Effector memory CD4-positive, alpha-beta T cell (primary cell): ENCODE measurements around the gene PCDHB11.
"Not testable (repeated sequence)": the region's sequence is repeated elsewhere in the genome, so short reads cannot be mapped to it uniquely, and the experiment has no call there.

Experiments used
- DNase-seq, 3 donors: peaks; one replicate each; pipeline ENCODE4 v3.0.0-alpha.2; 2020
- H3K27ac ChIP-seq: 2 replicates; pipeline ENCODE4 v1.7.0; 2013; ENCODE audit warnings: mild to moderate bottlenecking, low read length, moderate library complexity; ENCODE audit not compliant: insufficient read depth, poor library complexity, severe bottlenecking
- H3K27me3 ChIP-seq: replicated peaks from 2 replicates; pipeline ENCODE4 v1.7.0; 2013; ENCODE audit warnings: mild to moderate bottlenecking, low read length; ENCODE audit not compliant: insufficient read depth, control insufficient read depth, poor library complexity, severe bottlenecking
- H3K36me3 ChIP-seq: 2 replicates; pipeline ENCODE4 v1.7.0; 2013; ENCODE audit warnings: mild to moderate bottlenecking, low read length, moderate library complexity; ENCODE audit not compliant: control insufficient read depth, insufficient read depth
- H3K4me1 ChIP-seq: 2 replicates; pipeline ENCODE4 v1.7.0; 2013; ENCODE audit warnings: low read length, mild to moderate bottlenecking; ENCODE audit not compliant: control insufficient read depth, insufficient read depth, poor library complexity, severe bottlenecking
- H3K4me3 ChIP-seq: 2 replicates; pipeline ENCODE4 v1.7.0; 2013; ENCODE audit warnings: low read length, low read depth, mild to moderate bottlenecking; ENCODE audit not compliant: insufficient read depth, poor library complexity, severe bottlenecking
- H3K9me3 ChIP-seq: 2 replicates; pipeline ENCODE4 v1.7.0; 2013; ENCODE audit warnings: mild to moderate bottlenecking, low read length, moderate library complexity; ENCODE audit not compliant: control insufficient read depth

Gene PCDHB11

GRCh38 chr5:141172381-141173204 is 26.8 kb upstream of the PCDHB11 start, which contains the start of gene PCDHB7:
Gene PCDHB7, plus strand, starts transcription at chr5:141172644. Its CDS starts 192 bp downstream, at chr5:141172836.
- no peaks in the 10 kb centered on the region for H3K9me3 ChIP-seq
- no peak within 1 kb of the TSS for H3K4me3 ChIP-seq
- no peak within 1 kb of the TSS for H3K27ac ChIP-seq
- no peaks in the 10 kb centered on the region for H3K36me3 ChIP-seq
- H3K27me3 ChIP-seq, result peaks cover 9% of the 10 kb centered on the region
- DNase-seq, result peak in 1 of 3 donors; percentile 3
- H3K4me1 ChIP-seq, result no peaks in the 10 kb centered on the region

GRCh38 chr5:141174291-141175104 is 24.9 kb upstream of the PCDHB11 start:
- H3K27me3 ChIP-seq, H3K9me3 ChIP-seq, H3K4me3 ChIP-seq, H3K4me1 ChIP-seq, DNase-seq, H3K36me3 ChIP-seq, H3K27ac ChIP-seq: not testable (repeated sequence)

GRCh38 chr5:141175933-141176332 is 23.5 kb upstream of the PCDHB11 start:
- H3K27ac ChIP-seq, result no peak overlapping the region
- H3K4me1 ChIP-seq, result no peaks in the 10 kb centered on the region
- peaks cover 12% of the 10 kb centered on the region for H3K27me3 ChIP-seq
- H3K9me3 ChIP-seq, result no peaks in the 10 kb centered on the region
- no peaks in the 10 kb centered on the region for H3K36me3 ChIP-seq
- H3K4me3 ChIP-seq, result no peak overlapping the region
- no peak for DNase-seq

GRCh38 chr5:141177577-141178191 is 21.7 kb upstream of the PCDHB11 start, which contains the start of gene PCDHB8:
Gene PCDHB8, plus strand, starts transcription at chr5:141177790. Its CDS starts 245 bp downstream, at chr5:141178035.
- H3K4me1 ChIP-seq, H3K27ac ChIP-seq, H3K9me3 ChIP-seq, H3K36me3 ChIP-seq, H3K4me3 ChIP-seq, DNase-seq: not testable (repeated sequence)
- peaks cover 14% of the 10 kb centered on the region for H3K27me3 ChIP-seq

GRCh38 chr5:141179371-141179770 is 20.1 kb upstream of the PCDHB11 start:
- peaks cover 14% of the 10 kb centered on the region for H3K27me3 ChIP-seq
- H3K9me3 ChIP-seq, result not testable (repeated sequence)

GRCh38 chr5:141179876-141180275 is 19.6 kb upstream of the PCDHB11 start:
- peaks cover 14% of the 10 kb centered on the region for H3K27me3 ChIP-seq

More at GRCh38 chr5:141179371-141179770, 20.1 kb upstream of the PCDHB11 start:
- not testable (repeated sequence) for H3K4me3 ChIP-seq, H3K27ac ChIP-seq, DNase-seq, H3K4me1 ChIP-seq, H3K36me3 ChIP-seq

GRCh38 chr5:141180313-141180712 is 19.1 kb upstream of the PCDHB11 start:
- Histone ChIP-seq H3K4me3 (no peak overlapping the region), H3K4me1 (no peaks in the 10 kb centered on the region), H3K27me3 (peaks cover 14% of the 10 kb centered on the region), H3K36me3 (no peaks in the 10 kb centered on the region), H3K27ac (no peak overlapping the region), H3K9me3 (no peaks in the 10 kb centered on the region)
- DNase-seq, result no peak

More at GRCh38 chr5:141179876-141180275, 19.6 kb upstream of the PCDHB11 start:
- not testable (repeated sequence) for H3K4me1 ChIP-seq, H3K27ac ChIP-seq, H3K4me3 ChIP-seq, H3K36me3 ChIP-seq, DNase-seq, H3K9me3 ChIP-seq

- Histone ChIP-seq H3K27me3 (peaks cover 5% of the 10 kb centered on the region), H3K4me1 (no peaks in the 10 kb centered on the region), H3K9me3 (no peaks in the 10 kb centered on the region), H3K36me3 (no peaks in the 10 kb centered on the region), H3K4me3 (no peak within 1 kb of the TSS), H3K27ac (no peak within 1 kb of the TSS)
- no peak for DNase-seq
These were observed 17.2 kb upstream of the PCDHB11 start, which contains the start of gene PCDHB16 for GRCh38 chr5:141182248-141182647. Gene PCDHB16, plus strand, starts transcription at chr5:141182387. Its CDS starts 173 bp downstream, at chr5:141182560.

- H3K36me3 ChIP-seq, DNase-seq, H3K9me3 ChIP-seq, H3K27ac ChIP-seq, H3K27me3 ChIP-seq, H3K4me1 ChIP-seq, H3K4me3 ChIP-seq: not testable (repeated sequence)
These were observed 15.1 kb upstream of the PCDHB11 start for GRCh38 chr5:141184117-141184855.
